ENCODE measurements around the gene PI16. TPM values are rescaled to one million over a fixed set of nuclear protein-coding genes. Genes with fewer than 3 reads are reported as not detected.

Gene PI16
- total RNA-seq, 2 experiments from 2014 or later, result not detected

GRCh38 chr6:36999751-37000125 is 45.2 kb downstream of the PI16 start:
- no peak overlapping the region for H3K4me3 Mint-ChIP-seq
- H3K36me3 Mint-ChIP-seq (ENCODE audit: low read depth), result no peaks in the 10 kb centered on the region
- no peak for TF ChIP-seq CTCF (IDR thresholded peaks at IDR 0.05)
- DNase-seq (no peak), ATAC-seq (no peak)
- ChIA-PET CTCF (interaction anchor here (0.8 kb wide), 1 partner anchor 18 kb away, joined by 4 read pairs; no protein-coding TSS in a partner anchor), POLR2A (no interaction called here)
- intact Hi-C loops (cut with micrococcal nuclease), result no loop called here
- H3K4me1 Mint-ChIP-seq (ENCODE audit: low read depth), result no peaks in the 10 kb centered on the region
- H3K27ac Mint-ChIP-seq, result no peak overlapping the region
- H3K9me3 Mint-ChIP-seq, result no peaks in the 10 kb centered on the region
- peaks cover 3% of the 10 kb centered on the region for H3K27me3 Mint-ChIP-seq

GRCh38 chr6:37004044-37004980 is 49.8 kb downstream of the PI16 start:
- no peaks in the 10 kb centered on the region for H3K9me3 Mint-ChIP-seq
- no peak overlapping the region for H3K4me3 Mint-ChIP-seq
- intact Hi-C loops (cut with micrococcal nuclease), result no loop called here
- no peak overlapping the region for H3K27ac Mint-ChIP-seq
- ATAC-seq (no peak), DNase-seq (no peak)
- ChIA-PET POLR2A (interaction anchor here (1.0 to 1.2 kb wide), 3 partner anchors 9 to 92 kb away, joined by 3 to 4 read pairs (median 3); no protein-coding TSS in a partner anchor), CTCF (interaction anchor here (1.0 kb wide), 2 partner anchors 14 to 239 kb away, joined by 3 read pairs; no protein-coding TSS in a partner anchor)
- peaks cover 14% of the 10 kb centered on the region for H3K4me1 Mint-ChIP-seq (ENCODE audit: low read depth)
- TF ChIP-seq CTCF (IDR thresholded peaks at IDR 0.05), result no peak
- H3K36me3 Mint-ChIP-seq (ENCODE audit: low read depth), result no peaks in the 10 kb centered on the region
- H3K27me3 Mint-ChIP-seq, result no peaks in the 10 kb centered on the region

- Mint-ChIP-seq H3K27ac (no peak within 1 kb of the TSS), H3K4me3 (no peak within 1 kb of the TSS), H3K36me3 (ENCODE audit: low read depth) (no peaks in the 10 kb centered on the region), H3K4me1 (ENCODE audit: low read depth) (peaks cover 14% of the 10 kb centered on the region), H3K9me3 (no peaks in the 10 kb centered on the region), H3K27me3 (no peaks in the 10 kb centered on the region)
- no peak for DNase-seq
- ChIA-PET CTCF (interaction anchor here (1.0 to 2.8 kb wide), 5 partner anchors 13 to 246 kb away, joined by 3 to 30 read pairs (median 4); partner anchors contain the start of gene PI16), POLR2A (interaction anchor here (1.0 to 1.3 kb wide), 5 partner anchors 10 to 93 kb away, joined by 3 to 5 read pairs (median 4); no protein-coding TSS in a partner anchor)
- intact Hi-C loops (cut with micrococcal nuclease), result no loop called here
- ATAC-seq, result peak; percentile 46
- no peak for TF ChIP-seq CTCF (IDR thresholded peaks at IDR 0.05)
Observed at GRCh38 chr6:37005061-37005810, 50.7 kb downstream of the PI16 start, which contains the start of gene FGD2. Gene FGD2, plus strand, starts transcription at chr6:37005655. Its CDS starts 163 bp downstream, at chr6:37005818.

- POLR2A ChIA-PET, result interaction anchor here (0.8 to 1.3 kb wide), 3 partner anchors 12 to 20 kb away, joined by 3 to 5 read pairs (median 4); partner anchors contain the start of gene MTCH1
- TF ChIP-seq CTCF (IDR thresholded peaks at IDR 0.05), result no peak
- DNase-seq (no peak), ATAC-seq (peak; percentile 51)
- Mint-ChIP-seq H3K4me3 (no peak overlapping the region), H3K27me3 (no peaks in the 10 kb centered on the region), H3K4me1 (ENCODE audit: low read depth) (peaks cover 14% of the 10 kb centered on the region), H3K36me3 (ENCODE audit: low read depth) (no peaks in the 10 kb centered on the region), H3K27ac (no peak overlapping the region), H3K9me3 (no peaks in the 10 kb centered on the region)
- intact Hi-C loops (cut with micrococcal nuclease), result no loop called here
- CTCF ChIA-PET, result interaction anchor here (1.2 to 2.8 kb wide), 5 partner anchors 10 to 247 kb away, joined by 4 to 30 read pairs (median 5); partner anchors contain the start of gene PI16
Observed at GRCh38 chr6:37005827-37006567, 51.5 kb downstream of the PI16 start.

All from activated CD8-positive, alpha-beta T cell treated with anti-CD3 and anti-CD28 coated beads for 36 hours (primary cell).